HG03439 (cell line): ENCODE results near the gene AP3M1.

Experiments used
- ATAC-seq: cut with Tn5 transposase; IDR thresholded peaks from one replicate; pipeline ENCODE4 v1.9.1; 2021; ENCODE audit warnings: mild to moderate bottlenecking, moderate library complexity; ENCODE audit not compliant: unreplicated experiment

The AP3M1 gene

GRCh38 chr10:74120911-74121310 is 29.7 kb downstream of the AP3M1 start:
- ATAC-seq = no peak

DNA sequence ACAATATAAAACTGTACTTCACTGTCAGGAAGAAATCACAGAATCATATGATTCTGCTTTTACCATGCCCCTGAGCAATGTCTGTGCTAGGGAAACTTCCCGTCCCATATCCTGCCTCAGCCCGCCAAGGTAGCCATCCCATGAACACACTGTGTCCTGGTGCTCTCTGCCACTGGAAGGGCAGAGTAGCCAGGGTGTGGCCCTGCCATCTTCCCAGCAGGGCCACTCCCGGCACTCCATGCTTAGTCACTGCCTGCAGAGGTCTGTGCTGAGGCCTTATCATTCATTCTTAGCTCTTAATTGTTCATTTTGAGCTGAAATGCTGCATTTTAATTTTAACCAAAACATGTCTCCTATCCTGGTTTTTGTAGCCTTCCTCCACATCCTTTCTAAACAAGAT is 31.8 kb downstream of the AP3M1 start:
- no peak for ATAC-seq

- ATAC-seq = no peak
Measured at GRCh38 chr10:74117738-74118137, 32.9 kb downstream of the AP3M1 start.

- no peak for ATAC-seq
Measured at GRCh38 chr10:74114041-74114448, 36.6 kb downstream of the AP3M1 start.

- ATAC-seq = no peak
Measured at GRCh38 chr10:74113546-74113945, 37.1 kb downstream of the AP3M1 start.

GRCh38 chr10:74111799-74112198 is 38.8 kb downstream of the AP3M1 start:
- ATAC-seq = no peak

- ATAC-seq = no peak
Measured at GRCh38 chr10:74110120-74110519, 40.5 kb downstream of the AP3M1 start.

DNA sequence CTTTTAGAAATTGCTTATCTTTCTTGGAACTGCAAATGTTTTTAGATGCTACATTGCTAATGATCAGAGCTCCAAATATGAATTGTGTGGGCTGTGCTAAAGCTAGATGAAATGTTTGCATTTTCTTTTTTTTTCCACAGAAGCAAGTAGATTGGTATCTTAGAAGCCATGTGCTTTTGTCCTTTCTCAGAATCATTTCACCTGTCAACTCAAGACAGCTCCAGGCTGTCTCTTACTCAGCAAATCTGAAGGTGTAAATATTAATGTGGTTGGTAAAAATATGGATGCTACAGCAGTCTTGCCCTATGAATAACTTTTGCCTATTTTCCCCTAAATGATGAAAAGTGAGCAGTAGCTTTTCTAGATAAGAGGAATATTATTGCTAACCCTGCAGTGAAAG is 41.2 kb downstream of the AP3M1 start:
- ATAC-seq = no peak

DNA sequence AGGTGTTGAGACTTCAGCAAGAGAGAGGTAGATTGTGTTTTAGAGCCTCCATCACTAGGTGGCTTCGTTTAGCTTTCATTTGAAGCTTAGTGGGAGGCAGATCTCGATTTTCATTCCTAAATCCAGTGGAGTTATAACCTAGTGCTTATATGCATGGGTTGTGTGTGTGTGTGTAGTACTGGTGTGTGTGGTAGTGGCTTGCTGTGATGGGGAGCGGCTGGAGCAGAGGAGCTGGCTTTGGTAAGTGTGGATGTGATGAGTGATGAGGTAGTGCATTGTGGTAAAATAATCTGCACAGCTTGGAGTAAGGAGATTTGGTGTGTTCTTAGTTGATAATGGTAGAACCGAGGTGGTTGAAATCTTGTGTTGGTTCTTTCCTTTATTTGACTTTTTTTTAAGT is 43.2 kb downstream of the AP3M1 start:
- no peak for ATAC-seq

DNA sequence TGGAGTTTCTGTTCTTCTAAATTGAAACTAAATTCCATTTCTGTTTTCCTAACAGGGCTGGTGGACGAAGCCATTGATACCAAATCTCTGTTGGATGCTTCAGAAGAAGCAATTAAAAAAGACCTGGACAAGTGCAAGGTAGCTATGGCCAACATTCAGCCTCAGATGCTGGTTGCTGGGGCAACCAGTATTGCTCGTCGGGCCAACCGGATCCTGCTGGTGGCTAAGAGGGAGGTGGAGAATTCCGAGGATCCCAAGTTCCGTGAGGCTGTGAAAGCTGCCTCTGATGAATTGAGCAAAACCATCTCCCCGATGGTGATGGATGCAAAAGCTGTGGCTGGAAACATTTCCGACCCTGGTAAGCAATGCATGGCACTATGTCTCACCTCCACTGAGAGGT is 45.6 kb downstream of the AP3M1 start:
- no peak for ATAC-seq

- ATAC-seq = no peak
Measured at GRCh38 chr10:74104480-74104879, 46.1 kb downstream of the AP3M1 start.

GRCh38 chr10:74103560-74104258 is 46.9 kb downstream of the AP3M1 start:
- no peak for ATAC-seq

GRCh38 chr10:74099836-74100235 is 50.8 kb downstream of the AP3M1 start:
- no peak for ATAC-seq

- no peak for ATAC-seq
Measured at GRCh38 chr10:74099420-74099819, 51.2 kb downstream of the AP3M1 start.

DNA sequence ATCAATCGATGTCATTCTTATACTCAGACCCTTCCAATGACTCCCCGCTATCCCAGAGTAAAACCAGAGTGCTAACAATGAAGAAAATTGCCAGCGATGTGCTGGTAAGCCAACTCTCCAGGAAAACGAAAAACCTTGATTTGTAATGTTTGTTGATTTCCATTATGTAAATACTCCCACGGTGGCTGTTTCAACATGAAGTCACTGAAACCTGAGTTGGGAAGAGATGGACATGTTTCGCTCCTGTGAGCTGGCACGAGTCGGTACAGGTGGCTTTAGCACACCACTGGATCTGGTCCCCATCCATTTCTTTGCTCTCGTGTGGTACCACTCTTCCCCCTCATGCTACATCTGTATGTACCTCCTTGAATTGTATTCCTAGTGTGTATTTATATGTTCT is 52.9 kb downstream of the AP3M1 start:
- ATAC-seq = no peak

DNA sequence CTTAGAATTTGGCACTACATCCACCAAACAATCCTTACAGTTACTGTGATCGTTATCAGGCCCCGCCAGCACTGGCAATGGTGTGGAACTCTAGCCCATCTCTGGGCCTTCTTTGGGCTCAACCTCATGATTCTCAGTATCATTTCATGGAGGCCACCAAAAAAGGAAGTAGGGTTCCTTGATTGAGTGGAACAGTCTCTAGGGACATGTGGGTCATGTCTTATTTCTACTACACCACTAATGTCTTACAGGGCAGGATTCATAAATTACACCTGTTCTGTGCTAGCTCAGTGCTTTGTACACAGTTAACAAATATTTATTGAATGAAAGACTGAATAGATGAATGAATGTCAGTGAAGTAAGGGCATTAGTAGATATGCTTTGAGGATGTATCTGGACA is 53.9 kb downstream of the AP3M1 start:
- peak; percentile 86 for ATAC-seq

DNA sequence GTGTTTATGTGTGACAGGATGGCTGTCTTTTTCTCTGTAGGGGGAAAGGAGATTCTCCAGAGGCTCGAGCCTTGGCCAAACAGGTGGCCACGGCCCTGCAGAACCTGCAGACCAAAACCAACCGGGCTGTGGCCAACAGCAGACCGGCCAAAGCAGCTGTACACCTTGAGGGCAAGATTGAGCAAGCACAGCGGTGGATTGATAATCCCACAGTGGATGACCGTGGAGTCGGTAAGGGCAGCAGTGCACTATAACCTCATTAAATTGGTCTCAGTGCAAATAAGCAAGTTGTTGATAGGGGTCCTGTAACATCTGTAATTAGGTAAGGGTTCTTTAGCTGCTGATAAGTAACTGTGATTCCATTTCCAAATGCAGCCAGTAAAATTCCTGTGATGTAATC is 56.4 kb downstream of the AP3M1 start:
- no peak for ATAC-seq

DNA sequence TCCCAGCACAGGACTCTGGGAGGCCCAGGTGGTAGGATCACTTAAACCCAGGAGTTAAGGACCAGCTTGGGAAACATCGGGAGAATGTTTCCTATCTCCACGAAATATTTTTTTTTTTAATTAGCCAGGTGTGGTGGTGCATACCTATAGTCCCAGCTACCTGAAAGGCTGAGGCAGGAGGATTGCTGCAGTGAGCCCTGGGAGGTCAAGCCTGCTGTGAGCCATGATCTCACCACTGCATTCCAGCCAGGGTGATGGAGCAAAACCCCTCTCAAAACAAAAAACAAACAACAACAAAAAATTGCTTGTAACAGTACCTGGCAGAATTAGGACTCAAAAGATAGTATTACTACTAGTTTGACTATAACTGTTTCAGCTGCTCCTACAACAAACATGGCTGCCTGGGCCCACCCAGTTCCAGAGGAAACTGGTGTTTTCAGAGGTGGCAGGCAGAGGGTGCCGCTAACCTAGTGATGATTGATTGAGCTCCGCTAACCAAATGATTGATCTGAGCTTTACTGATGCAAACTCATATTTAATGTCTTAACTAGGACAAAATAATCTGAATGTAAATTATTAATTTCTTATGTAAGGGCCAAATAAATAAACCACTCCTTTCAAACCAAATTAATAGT is 57.0 kb downstream of the AP3M1 start:
- no peak for ATAC-seq

- ATAC-seq = no peak
Measured at GRCh38 chr10:74092372-74092771, 58.3 kb downstream of the AP3M1 start.

DNA sequence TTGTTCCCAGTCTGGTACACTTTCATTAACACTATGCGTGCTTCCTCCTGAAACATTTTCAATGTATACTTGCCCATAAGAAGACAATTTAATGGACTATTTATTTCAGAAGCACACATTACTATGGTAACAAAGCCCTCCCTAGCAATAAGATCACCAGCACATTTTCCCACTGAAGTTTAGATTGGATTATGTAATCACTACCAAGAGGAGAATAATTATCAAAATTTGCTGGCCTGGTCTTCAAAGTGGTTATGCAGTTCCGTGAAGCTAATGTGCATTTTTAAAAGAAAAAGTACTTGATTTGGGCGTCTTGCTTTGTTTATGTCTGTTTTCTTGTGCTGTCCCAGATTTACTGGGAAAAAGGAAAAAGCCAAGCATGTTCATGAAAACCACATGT is 61.9 kb downstream of the AP3M1 start:
- ATAC-seq = no peak

DNA sequence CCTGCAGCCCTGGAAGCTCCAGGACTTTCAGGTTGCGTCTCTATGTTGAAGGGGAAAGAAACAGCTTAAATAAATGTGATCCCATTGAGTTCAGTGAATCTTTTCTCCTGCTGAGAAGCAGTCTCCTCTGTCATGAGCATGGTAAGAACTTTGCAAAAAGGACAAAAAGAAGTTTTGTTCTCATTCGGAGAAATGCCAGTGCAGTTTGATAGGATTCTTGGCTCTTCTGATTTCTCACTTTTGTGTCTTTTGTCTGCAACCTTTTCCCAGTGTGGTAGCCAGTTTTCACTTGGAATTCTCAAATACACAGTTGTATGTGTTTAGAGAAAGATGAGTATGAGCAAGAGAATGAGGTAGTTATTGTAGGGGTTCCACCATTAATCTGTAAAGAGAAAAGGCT is 64.3 kb downstream of the AP3M1 start:
- ATAC-seq = no peak

- ATAC-seq = no peak
Measured at GRCh38 chr10:74084955-74085354, 65.7 kb downstream of the AP3M1 start.

DNA sequence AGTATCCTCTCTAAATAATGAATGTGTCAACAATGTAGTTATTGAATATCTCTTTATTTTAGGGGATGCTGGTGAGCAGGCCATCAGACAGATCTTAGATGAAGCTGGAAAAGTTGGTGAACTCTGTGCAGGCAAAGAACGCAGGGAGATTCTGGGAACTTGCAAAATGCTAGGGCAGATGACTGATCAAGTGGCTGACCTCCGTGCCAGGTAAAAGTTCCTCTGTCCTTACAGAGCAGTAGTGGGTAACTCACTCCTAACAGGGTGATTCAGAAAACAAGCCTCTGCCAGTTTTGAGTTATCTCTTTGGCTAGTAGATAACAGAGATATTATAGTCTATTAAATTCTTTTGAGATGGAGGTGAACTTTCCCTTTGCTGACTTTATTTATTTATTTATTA is 67.3 kb downstream of the AP3M1 start:
- ATAC-seq = no peak
